GM12878 (cell line): Measurements from ENCODE around the gene MKRN1. TPM values are rescaled to one million over a fixed set of nuclear protein-coding genes. Genes with fewer than 3 reads are reported as not detected.
"Not testable (repeated sequence)": the region's sequence is repeated elsewhere in the genome, so short reads cannot be mapped to it uniquely, and the experiment has no call there.

ENCODE experiments used
- ATAC-seq: fragments of 200-7000 bp; cut with Tn5 transposase; 3 replicates; pipeline ENCODE4 v1.9.1; 2020; ENCODE audit warnings: mild to moderate bottlenecking, moderate library complexity
- BruUV-seq: library from RNA; stranded (reverse); fragments of 400-500 nt; replicated peaks from 2 replicates; lab custom pipeline; 2021; lab: Mats Ljungman, UMichigan
- CTCF ChIA-PET: fragments of 300-600 bp; sonication (Branson Sonifier 250); formaldehyde crosslinking; extraction: SDS; loops from one replicate; lab custom pipeline; 2021; ENCODE audit warnings: inconsistent platforms; lab: Yijun Ruan, JAX
- POLR2A ChIA-PET: fragments of 350-600 bp; formaldehyde crosslinking; extraction: SDS; loops from one replicate; lab custom pipeline; 2021; ENCODE audit warnings: inconsistent platforms; lab: Charles Lee
- RAD21 ChIA-PET: fragments of 300-600 bp; sonication (Branson Sonifier 250); formaldehyde crosslinking; loops from one replicate; lab custom pipeline; 2023; ENCODE audit warnings: antibody characterized with exemption; ENCODE audit not compliant: unreplicated experiment; lab: Charles Lee
- SMC1A ChIA-PET: fragments of 300-600 bp; sonication (Branson Sonifier 250); formaldehyde crosslinking; loops from one replicate; lab custom pipeline; 2023; ENCODE audit not compliant: unreplicated experiment, uncharacterized antibody; lab: Charles Lee
- DNase-seq: peaks from one replicate; pipeline ENCODE4 v3.0.0-alpha.2; 2011; ENCODE audit warnings: low read depth, low spot score
- FAIRE-seq: peaks from 3 replicates; lab custom pipeline; 2011; peaks lifted over from hg19 to GRCh38; lab: Jason Lieb, UNC
- H2AFZ ChIP-seq: 2 replicates; pipeline ENCODE4 v1.6.0; 2011; ENCODE audit warnings: low read depth, low read length, control low read depth; ENCODE audit not compliant: control insufficient read depth
- H3K27ac ChIP-seq: 2 replicates; pipeline ENCODE4 v1.5.1; 2011; ENCODE audit warnings: control low read depth; ENCODE audit not compliant: control insufficient read depth, insufficient read depth
- H3K27me3 ChIP-seq, 2 experiments: replicated peaks in 1 of 2; 2 replicates each; pipeline versions ENCODE4 v1.6.0 to v1.6.1; 2011; ENCODE audit warnings: low read length in 1 of 2; ENCODE audit not compliant: control insufficient read depth in 2 of 2, insufficient read depth in 2 of 2
- H3K36me3 ChIP-seq, 2 experiments: 2 replicates each; pipeline ENCODE4 v1.5.1; 2011; ENCODE audit warnings: low read length in 1 of 2; ENCODE audit not compliant: control insufficient read depth in 2 of 2, insufficient read depth in 2 of 2
- H3K4me1 ChIP-seq: 2 replicates; pipeline ENCODE4 v1.6.1; 2011; ENCODE audit warnings: mild to moderate bottlenecking, low read length, moderate library complexity, mixed read lengths; ENCODE audit not compliant: control insufficient read depth, insufficient read depth
- H3K4me2 ChIP-seq: 2 replicates; pipeline ENCODE4 v1.6.0; 2011; ENCODE audit warnings: control low read depth; ENCODE audit not compliant: control insufficient read depth, insufficient read depth
- H3K4me3 ChIP-seq: fragments of 200-600 bp; sonication (generic); 2 replicates; pipeline ENCODE4 v1.5.1; 2016
- H3K79me2 ChIP-seq: 2 replicates; pipeline ENCODE4 v1.6.0; 2011; ENCODE audit warnings: low read length; ENCODE audit not compliant: control insufficient read depth, insufficient read depth
- H3K9ac ChIP-seq: 2 replicates; pipeline ENCODE4 v1.8.0; 2011; ENCODE audit warnings: low read length, control low read depth, mixed read lengths; ENCODE audit not compliant: control insufficient read depth, insufficient read depth
- H3K9me3 ChIP-seq: replicated peaks from 3 replicates; pipeline ENCODE4 v1.5.1; 2011; ENCODE audit warnings: mild to moderate bottlenecking, low read length; ENCODE audit not compliant: control insufficient read depth, insufficient read depth
- H4K20me1 ChIP-seq: 2 replicates; pipeline ENCODE4 v1.6.0; 2011; ENCODE audit not compliant: control insufficient read depth, insufficient read depth
- MAX ChIP-seq: IDR thresholded peaks from 2 replicates; pipeline ENCODE4 v1.6.1; 2012; ENCODE audit warnings: low read depth, low read length, improper control_type of control experiment
- SMAD5 ChIP-seq: IDR thresholded peaks from 2 replicates; pipeline ENCODE4 v1.6.1; 2016; ENCODE audit warnings: antibody characterized with exemption, low read depth
- ZBTB11 ChIP-seq: fragments of 450-650 bp; formaldehyde crosslinking; IDR thresholded peaks from 2 replicates; pipeline ENCODE4 v1.5.0; 2022; ENCODE audit warnings: mild to moderate bottlenecking, missing genetic modification characterization
- WGBS: methylation state at CpG from one replicate; pipeline ENCODE4 v1.1.6; 2016; ENCODE audit warnings: low lambda C conversion rate; ENCODE audit not compliant: insufficient replicate concordance, insufficient coverage; ENCODE audit errors: missing lambda C conversion rate; 5-methylcytosine and 5-hydroxymethylcytosine counted together
- in situ Hi-C: fragments of 300-500 bp; cut with MboI; formaldehyde crosslinking; loops from 9 replicates; pipeline ENCODE4 v1.14.3; 2018; ENCODE audit warnings: mixed read lengths
- intact Hi-C: fragments of 100-400 bp; cut with micrococcal nuclease; formaldehyde crosslinking; loops from one replicate; pipeline ENCODE4 v1.14.2; 2022; ENCODE audit not compliant: unreplicated experiment
- polyA plus RNA-seq, 11 experiments: library from polyadenylated mRNA; depleted of rRNA in 4 of 11; unstranded in 6 of 11; stranded (reverse) in 5 of 11; fragments of >200 nt; fragmentation: Nextera tagmentation in 4 of 11; fragmentation: Illumina TruSeq in 1 of 11; extraction: Ambion mirVana in 4 of 11; extraction: Trizol in 1 of 11; gene quantifications; 1 replicate in 1 of 11; 2 replicates in 10 of 11; pipeline versions ENCODE4 v1.2.1 to v1.2.3, GENCODE V29; 2011 to 2016; ENCODE audit warnings: inconsistent platforms in 2 of 11, missing spikeins in 2 of 11, low read depth in 1 of 11
- total RNA-seq, 4 experiments: library from RNA; depleted of rRNA in 3 of 4; stranded (reverse); fragments of >200 nt in 3 of 4; fragmentation: Illumina TruSeq in 1 of 4; extraction: Trizol in 1 of 4; gene quantifications; 2 replicates each; pipeline versions ENCODE4 v1.2.1 to v1.2.3, GENCODE V29; 2013 to 2021

MKRN1 gene
- total and polyA plus RNA-seq, 10 of the 15 experiments (the other 5 are each of a cell fraction or from before 2014, with no cell fraction given), result 19.1 to 61.3 (median 50.6) TPM

DNA sequence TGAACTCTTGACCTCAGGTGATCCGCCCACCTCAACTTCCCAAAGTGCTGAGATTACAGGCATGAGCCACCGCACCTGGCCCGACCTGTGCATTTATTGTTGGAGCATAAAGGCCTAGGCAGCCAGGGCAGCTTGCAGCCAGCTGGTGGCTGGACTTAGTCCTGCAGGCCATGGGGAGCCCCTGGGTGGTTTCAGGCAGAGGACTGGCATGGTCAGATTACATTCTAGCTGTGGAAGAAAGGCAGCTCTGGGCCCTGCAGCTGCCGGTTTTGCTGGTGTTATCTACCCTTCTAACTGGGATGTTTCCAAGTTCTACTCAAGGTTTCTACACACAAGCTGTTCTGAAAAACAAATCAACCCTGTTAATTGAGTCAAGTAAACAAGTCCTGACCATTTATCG, 22.7 kb upstream of the MKRN1 start (continued):
- TF ChIP-seq MAX, result no peak
- TF ChIP-seq SMAD5, result no peak
- no peak for TF ChIP-seq ZBTB11 (CRISPR knock-in tag)

DNA sequence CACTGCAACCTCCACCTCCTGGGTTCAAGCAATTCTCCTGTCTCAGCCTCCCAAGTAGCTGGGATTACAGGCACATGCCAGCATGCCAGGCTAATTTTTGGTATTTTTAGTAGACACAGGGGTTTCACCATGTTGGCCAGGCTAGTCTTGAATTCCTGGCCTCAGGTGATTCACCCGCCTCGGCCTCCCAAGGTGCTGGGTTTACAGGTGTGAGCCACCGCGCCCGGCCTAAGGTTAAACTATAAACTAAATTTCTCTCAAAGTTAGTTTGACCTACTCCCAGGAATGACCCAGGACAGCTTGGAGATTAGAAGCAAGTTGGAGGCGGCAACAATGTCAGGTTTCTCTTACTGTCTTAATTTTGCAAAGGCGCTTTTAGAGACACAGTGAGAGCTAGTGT, 18.5 kb upstream of the MKRN1 start:
- H3K9ac ChIP-seq, H4K20me1 ChIP-seq, H3K4me1 ChIP-seq, H3K9me3 ChIP-seq, H3K27me3 ChIP-seq, H3K79me2 ChIP-seq, intact Hi-C loops, DNase-seq, ATAC-seq, H3K4me2 ChIP-seq, in situ Hi-C loops, H3K27ac ChIP-seq, H3K36me3 ChIP-seq, H2AFZ ChIP-seq, H3K4me3 ChIP-seq, POLR2A ChIA-PET, SMC1A ChIA-PET, FAIRE-seq, BruUV-seq: not testable (repeated sequence)
- 91% methylated on average over 7 of the region's 7 CpGs for WGBS
- CTCF ChIA-PET, result interaction anchor here (1.3 kb wide), 1 partner anchor 15 kb away, joined by 3 read pairs; no protein-coding TSS in a partner anchor
- RAD21 ChIA-PET, result interaction anchor here (2.2 kb wide), 1 partner anchor 20 kb away, joined by 8 read pairs; no protein-coding TSS in a partner anchor
